Measurements from ENCODE around the gene PLD6.
"Not testable (repeated sequence)": the region's sequence is repeated elsewhere in the genome, so short reads cannot be mapped to it uniquely, and the experiment has no call there.

PLD6 gene

DNA sequence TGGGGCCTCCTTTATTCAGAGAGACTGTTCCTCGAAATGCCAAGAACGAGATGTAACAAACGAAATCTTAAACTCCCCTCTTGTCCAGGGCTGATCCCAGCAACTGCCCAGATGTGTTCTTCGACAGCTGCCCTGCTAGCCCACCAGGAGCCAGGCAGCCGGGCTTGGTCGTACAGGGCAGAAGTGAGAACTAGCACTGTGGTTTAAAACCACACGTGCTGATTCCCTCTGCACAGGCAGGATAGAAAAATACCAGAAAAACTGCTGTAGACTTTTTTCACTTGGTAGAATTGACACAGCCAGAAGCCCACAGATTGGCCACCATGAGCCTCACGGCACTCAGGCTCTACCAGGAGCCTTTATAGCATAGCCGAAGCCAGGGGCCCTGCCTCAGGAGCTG, 33.1 kb downstream of the PLD6 start:
- no peak for DNase-seq

DNA sequence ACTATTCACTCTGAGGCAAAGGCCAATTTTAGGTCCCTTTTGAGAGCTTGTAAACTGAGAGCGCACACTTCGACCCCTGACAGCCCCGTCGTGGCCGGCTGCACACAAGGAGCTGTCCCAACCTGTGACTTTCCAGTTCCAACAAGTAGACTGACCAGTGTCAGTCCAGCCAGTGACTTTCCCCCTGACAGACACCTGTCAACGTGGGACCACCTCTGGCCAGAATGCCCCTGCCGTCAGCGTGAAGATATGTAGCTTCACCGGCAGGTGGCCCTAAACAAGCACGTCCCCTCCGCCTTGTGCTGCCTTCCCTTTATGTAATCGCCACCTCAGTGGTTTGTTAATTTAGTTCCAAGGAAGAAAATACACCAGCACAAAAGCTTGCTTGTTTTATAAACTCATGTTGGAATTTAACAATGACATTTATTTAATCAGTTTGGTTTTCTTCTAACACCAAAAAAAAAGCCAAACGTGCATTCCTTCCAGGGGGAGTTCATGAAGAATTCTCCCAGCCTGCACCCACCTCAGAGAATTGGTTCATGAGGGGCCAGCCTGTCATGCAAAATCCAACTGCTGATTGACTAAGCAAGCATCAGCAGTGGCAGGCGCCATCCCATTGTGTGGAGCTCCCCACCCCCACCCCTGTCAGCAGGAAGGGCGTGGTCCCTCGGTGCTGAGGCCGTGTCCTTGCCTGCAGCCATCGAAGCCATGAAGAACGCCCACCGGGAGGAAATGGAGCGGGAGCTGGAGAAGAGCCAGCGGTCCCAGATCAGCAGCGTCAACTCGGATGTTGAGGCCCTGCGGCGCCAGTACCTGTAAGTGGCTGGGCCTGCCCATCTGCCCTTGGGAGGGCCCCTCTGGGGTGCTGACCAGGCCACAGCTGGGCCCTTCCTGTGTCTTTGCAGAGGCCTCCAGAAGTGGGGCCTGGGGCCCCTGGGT, 33.9 kb downstream of the PLD6 start:
- no peak for DNase-seq

DNA sequence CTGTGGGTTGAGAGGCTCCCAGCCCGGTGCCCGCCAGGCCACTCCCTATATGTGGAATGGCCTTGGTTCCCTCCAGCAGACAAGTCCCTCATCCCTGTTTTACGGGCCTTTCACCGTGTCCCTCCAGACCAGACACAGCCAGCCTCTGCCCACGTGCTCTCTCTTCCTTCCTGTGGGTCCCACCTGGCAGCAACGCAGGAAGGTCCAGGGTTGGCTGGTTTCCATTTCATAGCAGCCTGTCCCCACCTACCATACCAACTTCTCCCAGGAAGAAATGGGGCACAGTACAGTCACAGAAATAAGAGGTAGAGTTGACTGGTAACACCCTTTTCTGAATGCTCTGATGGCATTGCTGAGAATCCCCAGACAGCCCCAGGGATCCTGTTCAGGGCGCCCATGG, 34.9 kb downstream of the PLD6 start:
- no peak for DNase-seq

DNA sequence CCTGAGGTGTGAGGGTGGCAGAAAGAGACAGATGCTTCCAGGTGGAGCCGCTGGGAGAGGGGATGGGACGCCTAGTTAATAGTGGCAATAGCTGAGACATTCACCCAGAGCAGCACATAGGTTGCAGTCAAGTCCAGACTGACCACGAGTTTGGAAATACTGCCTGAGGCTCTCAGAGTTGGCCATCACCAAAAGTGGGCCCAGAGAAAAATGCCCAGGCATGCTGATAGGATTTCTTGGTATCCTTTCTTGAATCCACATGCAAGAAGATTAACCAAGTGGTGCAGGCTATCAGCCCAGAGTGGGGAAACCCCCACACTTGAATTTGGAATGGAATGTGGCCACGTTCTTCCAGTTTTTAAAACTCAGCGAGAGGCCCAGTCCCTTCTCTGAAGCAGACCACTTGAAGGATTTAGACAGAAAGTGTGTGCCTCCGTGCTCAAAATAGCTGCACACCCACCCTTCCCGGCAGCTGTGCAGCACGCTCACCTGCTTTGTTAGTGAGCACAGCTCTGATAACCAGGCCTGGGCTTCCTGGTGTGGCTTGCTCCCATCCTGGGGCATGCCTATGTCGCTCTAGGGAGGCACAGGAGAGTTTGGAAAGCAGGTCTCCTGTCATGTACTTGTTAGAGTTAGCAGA, 35.7 kb downstream of the PLD6 start:
- DNase-seq, result no peak

DNA sequence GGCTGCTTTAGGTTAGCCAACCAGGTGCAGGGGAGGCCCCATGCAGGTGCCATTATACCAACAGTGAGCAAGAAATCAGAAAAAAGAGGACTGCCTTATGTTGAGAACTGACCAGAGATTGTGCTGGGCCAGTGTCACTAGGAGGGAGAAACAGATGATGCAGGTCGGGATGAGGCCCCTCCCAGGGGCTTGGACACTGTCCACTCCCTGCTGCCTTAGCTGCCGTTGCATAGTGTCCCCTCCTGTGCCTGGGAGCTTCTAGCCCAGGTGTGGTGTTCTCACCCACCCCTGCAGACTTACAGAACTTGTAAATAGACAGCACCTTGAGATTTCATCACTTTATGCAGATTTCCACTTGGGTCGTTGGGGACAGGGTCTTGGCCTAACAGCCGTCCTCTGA, 36.7 kb downstream of the PLD6 start:
- DNase-seq, result no peak

DNA sequence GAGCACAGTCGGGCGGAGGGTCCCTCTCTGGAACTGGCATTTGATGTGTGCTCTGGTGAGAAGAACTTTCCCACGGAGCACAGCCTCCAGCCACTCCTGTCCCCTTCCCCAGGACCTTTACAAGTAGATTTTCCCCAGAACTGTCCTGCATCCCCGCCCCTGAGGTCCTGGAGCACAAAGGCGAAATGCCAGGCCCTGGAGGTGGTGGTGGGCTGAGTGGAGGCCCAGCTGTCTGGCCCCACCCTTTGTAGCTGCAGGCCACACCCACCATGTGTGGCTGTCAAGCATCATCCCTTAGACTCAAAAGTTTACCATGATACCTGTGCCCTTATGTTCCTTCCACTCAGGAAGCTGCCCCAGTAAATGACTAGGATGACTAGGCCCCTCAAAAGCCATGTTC, 37.7 kb downstream of the PLD6 start:
- no peak for DNase-seq

DNA sequence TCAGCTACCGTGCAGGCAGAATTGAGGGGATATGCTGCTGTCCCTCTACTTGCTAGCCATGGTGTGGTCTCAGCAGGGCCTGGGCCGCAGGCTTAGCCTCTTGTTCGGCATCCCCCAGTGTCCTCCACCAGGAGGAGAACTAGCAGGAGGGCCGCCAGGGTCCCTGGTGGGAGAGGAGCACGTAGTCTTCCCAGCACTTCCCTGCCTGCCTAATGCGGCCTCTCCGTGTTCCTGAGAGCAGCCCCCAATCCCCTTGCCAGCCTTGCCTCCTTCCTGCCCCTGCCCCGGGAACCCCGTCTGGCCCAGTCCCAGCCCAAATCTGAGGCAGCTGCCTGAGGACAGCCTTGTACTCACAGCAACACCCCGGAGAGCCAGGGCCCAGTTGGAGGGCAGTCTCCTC, 38.1 kb downstream of the PLD6 start:
- DNase-seq, result no peak

DNA sequence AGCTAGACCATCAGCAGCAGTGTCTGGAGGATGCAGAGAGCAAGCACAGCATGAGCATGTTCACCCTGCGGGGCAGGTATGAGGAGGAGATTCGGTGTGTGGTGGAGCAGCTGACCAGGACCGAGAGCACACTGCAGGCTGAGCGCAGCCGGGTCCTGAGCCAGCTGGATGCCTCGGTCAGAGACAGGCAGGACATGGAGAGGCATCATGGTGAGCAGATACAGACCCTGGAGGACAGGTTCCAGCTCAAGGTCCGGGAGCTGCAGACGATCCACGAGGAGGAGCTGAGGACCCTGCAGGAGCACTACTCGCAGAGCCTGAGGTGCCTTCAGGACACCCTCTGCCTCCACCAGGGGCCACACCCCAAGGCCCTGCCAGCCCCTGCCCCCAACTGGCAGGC, 38.8 kb downstream of the PLD6 start:
- DNase-seq, result no peak

DNA sequence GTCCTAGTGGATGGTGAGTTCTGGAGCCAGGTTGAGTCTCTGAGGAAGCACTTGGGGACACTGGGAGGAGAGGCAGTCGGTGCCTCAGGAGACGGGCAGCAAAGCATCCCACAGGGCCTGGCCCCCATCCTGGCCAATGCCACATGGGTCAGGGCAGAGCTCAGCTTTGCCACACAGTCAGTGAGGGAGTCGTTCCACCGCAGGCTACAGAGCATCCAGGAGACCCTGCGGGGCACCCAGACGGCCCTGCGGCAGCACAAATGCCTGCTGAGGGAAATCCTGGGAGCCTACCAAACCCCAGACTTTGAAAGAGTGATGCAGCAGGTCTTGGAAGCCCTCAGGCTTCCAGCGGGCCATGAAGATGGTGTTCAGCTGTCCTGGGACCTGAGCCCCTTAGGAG, 39.7 kb downstream of the PLD6 start:
- no peak for DNase-seq

DNA sequence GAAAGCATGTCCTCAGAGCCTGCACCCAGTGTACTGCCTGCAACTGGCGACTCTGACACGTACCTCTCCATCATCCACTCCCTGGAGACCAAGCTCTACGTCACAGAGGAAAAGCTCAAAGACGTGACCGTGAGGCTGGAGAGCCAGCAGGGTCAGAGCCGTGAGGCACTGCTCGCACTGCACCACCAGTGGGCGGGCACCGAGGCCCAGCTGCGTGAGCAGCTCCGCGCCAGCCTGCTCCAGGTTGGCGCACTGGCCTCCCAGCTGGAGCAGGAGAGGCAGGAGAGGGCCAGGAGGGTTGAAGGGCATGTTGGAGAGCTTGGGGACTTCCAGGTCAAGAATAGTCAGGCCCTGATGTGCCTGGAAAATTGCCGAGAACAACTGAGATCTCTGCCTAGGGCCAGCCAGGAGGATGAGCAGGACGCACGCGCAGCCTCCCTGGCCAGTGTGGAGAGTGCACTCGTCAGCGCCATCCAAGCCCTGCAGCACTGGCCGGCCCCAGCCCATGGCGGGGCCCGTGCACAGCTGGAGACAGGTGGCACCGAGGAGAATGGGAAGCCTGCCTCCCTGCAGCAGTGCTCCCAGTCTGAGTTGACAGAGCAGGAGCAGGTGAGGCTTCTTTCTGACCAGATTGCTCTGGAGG, 40.3 kb downstream of the PLD6 start:
- DNase-seq, result no peak

DNA sequence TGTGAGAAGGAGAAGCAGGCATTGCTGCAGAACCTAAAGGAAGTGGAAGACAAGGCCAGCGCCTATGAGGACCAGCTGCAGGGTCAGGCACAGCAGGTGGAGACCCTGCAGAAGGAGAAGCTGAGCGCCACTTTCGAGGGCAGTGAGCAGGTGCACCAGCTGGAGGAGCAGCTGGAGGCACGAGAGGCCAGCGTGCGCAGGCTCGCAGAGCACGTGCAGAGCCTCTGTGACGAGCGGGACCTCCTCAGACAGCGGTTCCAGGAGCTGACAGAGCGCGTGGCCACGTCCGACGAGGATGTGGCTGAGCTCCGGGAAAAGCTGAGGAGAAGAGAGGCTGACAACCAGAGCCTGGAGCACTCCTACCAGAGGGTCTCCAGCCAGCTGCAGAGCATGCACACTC, 41.5 kb downstream of the PLD6 start:
- no peak for DNase-seq

DNA sequence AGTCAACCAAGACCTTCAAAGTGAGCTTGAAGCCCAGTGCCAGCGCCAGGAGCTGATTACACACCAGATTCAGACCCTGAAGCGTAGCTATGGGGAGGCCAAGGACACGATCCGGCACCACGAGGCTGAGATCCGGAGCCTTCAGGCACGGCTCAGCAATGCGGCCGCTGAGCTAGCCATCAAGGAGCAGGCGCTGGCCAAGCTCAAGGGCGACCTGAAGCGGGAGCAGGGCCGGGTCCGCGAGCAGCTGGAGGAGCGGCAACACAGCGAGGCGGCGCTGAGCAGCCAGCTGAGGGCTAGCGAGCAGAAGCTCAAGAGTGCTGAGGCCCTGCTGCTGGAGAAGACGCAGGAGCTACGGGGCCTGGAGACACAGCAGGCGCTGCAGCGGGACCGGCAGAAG, 42.0 kb downstream of the PLD6 start:
- DNase-seq, result no peak

DNA sequence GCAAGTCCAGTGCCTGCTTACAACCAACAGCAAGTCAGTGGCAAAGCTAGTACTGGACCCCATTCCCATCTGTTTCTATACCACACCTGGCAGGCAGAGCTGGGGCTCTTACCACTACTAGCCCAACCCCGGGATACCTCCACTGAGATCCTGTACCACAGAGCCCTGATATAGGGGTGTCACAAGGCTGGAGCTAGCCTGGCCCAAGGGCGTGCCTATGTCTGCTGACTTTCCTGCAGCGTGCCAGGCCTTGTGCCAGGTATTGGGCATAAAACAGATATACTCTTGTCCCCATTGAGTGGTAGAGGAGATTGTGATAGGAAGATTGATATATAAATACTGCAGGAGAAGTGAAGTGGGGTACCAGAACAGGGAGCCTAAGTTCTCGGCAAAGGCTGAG, 44.4 kb downstream of the PLD6 start:
- no peak for DNase-seq

DNA sequence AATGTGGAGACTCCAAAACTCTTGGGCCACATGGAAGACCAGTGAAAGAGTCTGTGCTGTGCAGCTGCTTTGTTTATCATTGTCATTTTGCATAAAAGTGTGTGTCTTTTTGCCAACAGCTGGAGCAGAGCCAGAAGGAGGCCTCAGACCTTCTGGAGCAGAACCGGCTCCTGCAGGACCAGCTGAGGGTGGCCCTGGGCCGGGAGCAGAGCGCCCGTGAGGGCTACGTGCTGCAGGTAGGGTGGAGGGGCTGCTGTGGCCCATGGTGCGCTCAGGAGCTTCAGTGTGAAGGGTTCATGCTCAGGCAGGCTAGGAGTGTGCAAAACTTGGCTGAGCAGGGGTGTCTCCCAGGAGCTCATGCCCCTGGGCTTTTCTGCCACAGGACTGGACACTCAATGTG, 45.0 kb downstream of the PLD6 start:
- DNase-seq, result no peak

DNA sequence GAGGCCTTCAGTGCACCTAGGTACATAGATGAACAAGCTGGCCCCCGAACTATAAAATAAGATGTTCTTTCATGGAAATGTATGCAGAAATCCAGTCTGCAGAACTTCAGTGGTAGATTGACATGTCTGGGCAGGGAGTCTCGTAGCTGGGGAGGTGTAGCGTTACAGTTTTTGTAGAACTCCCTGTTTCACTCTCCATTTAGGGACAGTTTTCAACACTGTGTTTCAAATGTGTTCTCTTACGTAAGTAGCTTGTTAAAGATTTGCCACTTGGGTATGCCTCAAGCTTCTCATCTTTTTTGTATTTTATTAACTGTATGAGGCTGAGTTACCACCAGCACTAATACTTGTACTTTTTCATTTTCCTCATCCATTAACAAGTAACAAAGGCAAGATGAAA, 46.6 kb downstream of the PLD6 start:
- no peak for DNase-seq

DNA sequence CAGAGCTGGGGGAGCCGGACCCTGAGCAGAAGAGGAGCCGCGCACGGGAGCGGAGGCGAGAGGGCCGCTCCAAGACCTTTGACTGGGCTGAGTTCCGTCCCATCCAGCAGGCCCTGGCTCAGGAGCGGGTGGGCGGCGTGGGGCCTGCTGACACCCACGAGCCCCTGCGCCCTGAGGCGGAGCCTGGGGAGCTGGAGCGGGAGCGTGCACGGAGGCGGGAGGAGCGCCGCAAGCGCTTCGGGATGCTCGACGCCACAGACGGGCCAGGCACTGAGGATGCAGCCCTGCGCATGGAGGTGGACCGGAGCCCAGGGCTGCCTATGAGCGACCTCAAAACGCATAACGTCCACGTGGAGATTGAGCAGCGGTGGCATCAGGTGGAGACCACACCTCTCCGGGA, 47.6 kb downstream of the PLD6 start:
- DNase-seq, result not testable (repeated sequence)

DNA sequence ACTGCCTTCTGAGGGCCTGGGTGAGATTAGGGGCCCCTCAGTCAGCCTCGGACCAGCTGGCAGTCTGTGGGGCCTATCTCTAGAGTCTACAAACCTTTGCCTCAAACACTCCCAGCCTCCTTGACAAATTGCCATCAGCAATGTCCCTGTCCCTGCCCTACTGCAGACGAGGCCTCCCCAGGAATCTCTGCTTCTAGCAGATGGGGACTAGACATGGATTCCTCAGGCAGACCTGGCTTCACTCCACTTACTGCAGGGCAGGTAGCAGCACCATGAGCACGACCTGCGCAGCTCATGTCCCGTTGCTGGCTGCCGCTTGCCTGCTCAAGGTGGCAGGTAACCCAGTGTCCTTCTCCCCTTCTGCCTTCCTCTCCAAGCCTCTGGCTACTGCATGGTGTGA, 49.1 kb downstream of the PLD6 start:
- DNase-seq, result no peak

DNA sequence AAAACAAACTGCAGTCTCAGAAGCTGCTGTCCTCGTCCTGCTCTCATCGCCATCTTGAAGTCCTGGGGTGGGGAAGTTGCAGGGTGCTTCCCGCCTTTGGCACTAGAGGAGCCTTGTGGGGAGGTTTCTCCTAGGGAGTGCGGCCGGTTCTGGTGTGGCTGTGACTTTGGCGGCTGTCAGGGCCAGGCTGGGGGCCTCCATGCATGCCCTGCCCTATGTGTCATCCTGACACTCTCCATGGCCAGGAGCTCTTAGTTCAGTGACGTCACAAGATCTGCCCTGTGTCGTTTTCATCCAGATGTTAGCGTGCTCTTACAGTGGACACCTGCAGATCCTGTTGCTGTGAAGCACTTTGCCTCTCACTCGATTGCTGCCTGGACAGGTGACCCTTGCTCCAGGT, 49.6 kb downstream of the PLD6 start:
- no peak for DNase-seq

DNA sequence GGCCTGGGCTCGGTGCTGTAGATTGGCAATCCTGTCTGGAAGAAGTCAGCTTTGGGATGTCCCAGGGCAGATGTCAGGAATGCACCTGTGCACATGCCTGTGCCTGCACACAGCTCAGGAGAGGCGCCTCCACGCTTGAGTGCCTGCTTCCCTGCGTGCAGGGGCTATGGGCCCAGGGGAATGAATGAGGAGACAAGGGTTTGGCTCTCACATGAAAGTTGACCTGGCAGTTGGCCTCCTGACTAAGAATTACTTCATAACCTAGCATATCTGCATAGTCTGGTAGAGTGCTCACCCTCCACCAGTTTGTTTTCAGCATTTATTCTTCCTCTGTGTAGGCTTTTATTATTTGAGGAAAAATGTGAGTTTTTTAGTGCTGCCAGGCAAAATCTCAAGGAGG, 50.0 kb downstream of the PLD6 start:
- no peak for DNase-seq

DNA sequence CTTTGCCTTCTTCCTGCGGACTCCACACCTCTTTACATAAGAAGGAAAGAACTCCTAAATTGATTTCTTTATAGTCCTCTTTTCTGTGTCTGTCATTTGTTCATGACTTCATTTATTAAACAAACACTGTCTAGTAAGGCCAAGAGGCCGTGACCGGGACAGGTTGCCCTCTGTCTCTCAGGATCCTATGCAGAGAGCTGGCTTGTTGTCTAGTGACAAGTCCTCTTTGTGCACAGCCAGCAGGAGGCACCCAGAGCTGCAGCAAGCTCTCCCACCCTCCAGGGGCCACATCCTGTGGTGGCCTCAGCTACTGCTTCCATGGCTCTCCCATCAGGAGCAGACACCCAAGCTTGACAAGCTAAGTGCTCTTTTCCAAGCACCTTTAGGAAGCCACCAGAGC, 50.6 kb downstream of the PLD6 start:
- no peak for DNase-seq

DNA sequence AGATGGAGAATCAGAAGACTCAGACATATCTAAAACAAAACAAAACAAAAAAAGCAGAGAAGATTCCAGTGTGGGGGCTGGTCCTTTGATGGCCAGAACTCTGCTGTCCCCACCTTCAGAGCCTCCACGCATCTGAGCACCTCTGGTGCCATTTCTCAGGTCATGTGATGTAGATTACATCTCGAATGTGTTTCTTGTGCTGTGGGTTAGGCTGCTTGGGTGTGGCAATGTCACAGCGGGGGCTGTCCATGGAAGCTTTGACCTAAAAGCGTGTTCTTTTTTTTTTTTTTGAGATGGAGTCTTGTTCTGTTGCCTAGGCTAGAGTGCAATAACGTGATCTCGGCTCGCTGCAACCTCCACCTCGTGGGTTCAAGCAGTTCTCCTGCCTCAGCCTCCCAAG, 51.2 kb downstream of the PLD6 start:
- no peak for DNase-seq

DNA sequence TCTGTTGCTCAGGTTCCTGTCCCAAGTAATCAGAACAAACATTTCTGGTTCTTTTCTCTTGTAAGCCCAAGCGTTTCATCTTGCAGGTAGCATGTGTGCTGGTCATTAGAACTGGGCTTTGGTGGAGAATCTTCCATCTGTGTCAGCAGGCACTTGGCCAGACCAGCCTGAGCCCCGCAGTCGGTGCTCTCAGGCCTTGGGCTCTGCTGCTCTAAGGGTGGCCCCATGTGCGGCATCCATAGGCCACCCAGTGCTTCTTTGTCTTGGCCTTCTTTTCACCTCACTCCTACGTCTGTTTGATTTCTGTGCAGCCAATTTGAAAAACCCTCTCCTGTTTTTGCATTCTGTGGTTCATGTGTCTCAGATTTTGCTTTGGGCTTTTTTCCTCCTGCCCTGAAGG, 51.6 kb downstream of the PLD6 start:
- DNase-seq, result no peak

DNA sequence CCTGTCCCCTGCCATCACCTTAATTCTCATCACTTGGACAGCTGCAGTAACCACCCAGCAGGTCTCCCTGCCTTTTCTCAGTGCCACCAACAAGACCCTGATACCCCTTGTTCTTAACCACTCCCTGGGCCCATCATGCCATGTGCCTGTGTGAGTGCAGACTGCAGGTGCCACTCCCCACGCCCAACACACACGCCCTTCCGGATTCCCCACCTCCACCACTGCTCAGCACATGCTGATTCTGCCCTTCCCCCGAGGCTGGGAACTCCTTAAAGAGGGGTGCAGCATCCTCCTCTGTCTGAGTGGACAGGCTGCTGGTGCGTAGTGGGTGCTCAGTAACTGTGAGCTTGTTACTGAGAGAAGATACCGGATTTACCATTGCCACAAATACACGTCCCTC, 52.4 kb downstream of the PLD6 start:
- no peak for DNase-seq

DNA sequence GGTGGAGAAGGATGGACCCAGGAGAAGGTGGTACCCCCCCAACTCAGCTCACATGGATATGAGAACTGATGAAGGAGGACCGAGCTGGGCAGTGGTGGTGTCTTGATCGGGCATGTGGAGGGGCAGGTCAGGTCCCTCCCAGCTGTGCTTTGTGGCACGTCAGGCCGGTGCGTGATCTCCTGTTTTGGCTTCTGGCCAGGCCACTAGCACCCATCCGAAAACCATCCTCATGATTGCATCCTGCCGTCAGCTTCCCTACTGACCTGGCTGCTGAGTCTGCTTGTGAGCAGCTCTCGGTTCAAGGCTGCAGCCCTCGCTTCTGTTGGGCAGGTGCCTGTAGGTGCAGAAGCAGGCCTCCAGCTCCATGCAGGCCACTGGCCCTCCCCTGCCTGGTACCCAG, 53.1 kb downstream of the PLD6 start:
- no peak for DNase-seq
